Activated T-helper 2 cell treated with anti-CD3 and anti-CD28 coated beads, Interferon-gamma antibody, Interleukin-2, Interleukin-4, amounts not matched to agents 10 μg/mL and 5 μg/mL and 100 μg/mL, durations not matched to agents 14 hours and 24 hours and 36 hours (primary cell): ENCODE results near the gene EPM2AIP1. TPM values are rescaled to one million over a fixed set of nuclear protein-coding genes. Genes with fewer than 3 reads are reported as not detected.
"Not testable (repeated sequence)": the region's sequence is repeated elsewhere in the genome, so short reads cannot be mapped to it uniquely, and the experiment has no call there.

ENCODE experiments used
- DNase-seq: peaks from one replicate; pipeline ENCODE4 v3.0.0; 2021; ENCODE audit warnings: low spot score
- H3K27ac Mint-ChIP-seq: one replicate; pipeline ENCODE4 v1.8.0; 2021; ENCODE audit warnings: mixed read lengths
- H3K27me3 Mint-ChIP-seq: one replicate; pipeline ENCODE4 v1.8.0; 2021; ENCODE audit warnings: low read depth, mixed read lengths
- H3K36me3 Mint-ChIP-seq: one replicate; pipeline ENCODE4 v1.8.0; 2021; ENCODE audit warnings: low read depth, mixed read lengths
- H3K4me1 Mint-ChIP-seq: one replicate; pipeline ENCODE4 v1.8.0; 2021; ENCODE audit warnings: low read depth, mixed read lengths
- H3K4me3 Mint-ChIP-seq: one replicate; pipeline ENCODE4 v1.8.0; 2021; ENCODE audit warnings: low read depth, mild to moderate bottlenecking, moderate library complexity, mixed read lengths
- H3K9me3 Mint-ChIP-seq: one replicate; pipeline ENCODE4 v1.8.0; 2021; ENCODE audit warnings: mixed read lengths
- intact Hi-C: fragments of 100-400 bp; cut with micrococcal nuclease; formaldehyde crosslinking; loops from one replicate; pipeline ENCODE4 v1.15.1; 2023
- total RNA-seq: library from RNA; stranded (reverse); gene quantifications from 2 replicates; pipeline ENCODE4 v1.2.3, GENCODE V29; 2022

The EPM2AIP1 gene
- total RNA-seq, 1 donor from 2014 or later: 20.4 TPM

DNA sequence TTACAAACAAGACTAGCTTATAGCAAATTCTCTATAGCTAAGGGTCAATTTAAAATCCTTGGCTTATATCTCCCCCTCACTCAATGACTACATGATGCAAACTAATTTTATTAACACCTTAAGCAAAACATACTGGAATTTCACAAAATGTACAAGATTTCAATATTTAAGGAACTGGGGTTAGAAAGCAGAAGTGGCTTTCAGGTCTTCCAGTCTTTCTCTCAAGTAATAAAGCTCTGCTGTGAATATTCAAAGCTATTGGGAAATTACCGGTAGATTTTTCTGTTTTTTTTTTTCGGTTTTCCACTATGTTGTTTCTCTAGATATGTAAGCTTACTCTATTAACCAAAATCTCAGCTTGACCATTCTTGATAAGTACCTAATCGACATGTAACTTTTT is 3.9 kb downstream of the EPM2AIP1 start:
- no peaks in the 10 kb centered on the region for H3K9me3 Mint-ChIP-seq
- peaks cover 61% of the 10 kb centered on the region for H3K36me3 Mint-ChIP-seq
- H3K27ac Mint-ChIP-seq: peak overlapping the region; percentile 52
- no peak overlapping the region for H3K4me3 Mint-ChIP-seq
- H3K4me1 Mint-ChIP-seq: peaks cover 47% of the 10 kb centered on the region
- H3K27me3 Mint-ChIP-seq: no peaks in the 10 kb centered on the region
- intact Hi-C loops: no loop called here
- no peak for DNase-seq

DNA sequence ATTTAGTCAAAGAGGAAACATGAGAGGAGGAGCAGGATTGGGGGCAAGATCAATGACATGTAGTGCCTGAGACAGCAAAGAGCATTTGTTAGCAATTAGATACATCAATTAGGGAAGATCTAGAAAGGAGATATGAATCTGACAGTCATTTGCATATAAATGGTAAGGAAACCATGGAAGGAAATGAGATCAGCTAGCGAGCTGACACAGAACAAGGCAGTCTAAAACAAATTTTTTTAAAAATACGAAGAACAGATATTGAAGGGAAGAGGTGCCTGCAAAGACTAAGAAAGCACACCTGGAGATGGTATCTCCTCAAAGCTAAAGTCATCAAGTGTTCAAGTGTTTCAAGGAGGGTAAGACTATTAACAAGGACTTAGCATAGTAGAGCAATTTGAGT is 4.6 kb downstream of the EPM2AIP1 start:
- peaks cover 67% of the 10 kb centered on the region for H3K36me3 Mint-ChIP-seq
- no peaks in the 10 kb centered on the region for H3K9me3 Mint-ChIP-seq
- H3K27me3 Mint-ChIP-seq: no peaks in the 10 kb centered on the region
- peak overlapping the region; percentile 49 for H3K4me3 Mint-ChIP-seq
- intact Hi-C loops: no loop called here
- peak overlapping the region; percentile 4 for H3K27ac Mint-ChIP-seq
- no peak for DNase-seq
- H3K4me1 Mint-ChIP-seq: peaks cover 47% of the 10 kb centered on the region

DNA sequence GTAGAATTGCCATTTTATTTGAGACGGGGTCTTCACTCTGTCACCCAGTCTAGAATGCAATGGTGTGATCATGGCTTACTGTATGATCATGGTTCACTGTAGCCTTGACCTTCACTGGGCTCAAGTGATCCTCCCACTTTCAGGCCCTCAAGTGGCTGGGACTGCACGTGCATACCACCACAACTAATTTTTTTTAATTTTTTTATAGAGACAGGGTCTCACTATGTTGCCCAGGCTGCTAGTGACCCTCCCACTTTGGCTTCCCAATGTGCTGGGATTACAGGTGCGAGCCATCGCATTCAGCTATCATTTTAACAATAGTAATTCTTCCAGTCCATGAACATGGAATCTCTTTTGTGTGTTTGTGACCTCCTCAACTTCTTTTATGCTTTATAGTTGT is 11.9 kb downstream of the EPM2AIP1 start:
- Mint-ChIP-seq H3K4me3 (no peak overlapping the region), H3K4me1 (peaks cover 6% of the 10 kb centered on the region), H3K9me3 (peaks cover 37% of the 10 kb centered on the region), H3K27ac (no peak overlapping the region), H3K36me3 (peaks cover 62% of the 10 kb centered on the region), H3K27me3 (no peaks in the 10 kb centered on the region)
- intact Hi-C loops: no loop called here
- DNase-seq: no peak

DNA sequence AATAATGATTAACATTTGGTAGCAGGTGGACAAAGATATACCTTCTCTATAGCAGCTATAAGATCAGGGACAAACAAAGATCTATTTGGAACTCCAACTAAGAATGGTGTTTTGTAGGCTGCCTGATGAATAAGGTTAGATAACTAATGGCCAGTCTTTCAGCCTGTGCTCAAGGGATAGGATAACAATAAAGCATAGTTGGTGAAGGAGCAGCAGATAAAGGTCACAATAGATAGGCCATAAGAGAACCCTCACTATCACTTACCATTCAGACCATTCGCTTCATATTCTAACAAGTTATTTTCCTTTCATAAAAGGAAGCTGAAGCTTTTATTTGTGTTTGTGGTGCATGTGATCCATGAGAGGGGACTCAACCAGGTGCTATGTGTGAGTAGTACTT is 19.8 kb downstream of the EPM2AIP1 start:
- DNase-seq: no peak
- Mint-ChIP-seq H3K27me3 (no peaks in the 10 kb centered on the region), H3K9me3 (peaks cover 7% of the 10 kb centered on the region), H3K4me1 (peaks cover 24% of the 10 kb centered on the region), H3K27ac (no peak overlapping the region), H3K4me3 (no peak overlapping the region), H3K36me3 (peaks cover 24% of the 10 kb centered on the region)
- intact Hi-C loops: no loop called here

DNA sequence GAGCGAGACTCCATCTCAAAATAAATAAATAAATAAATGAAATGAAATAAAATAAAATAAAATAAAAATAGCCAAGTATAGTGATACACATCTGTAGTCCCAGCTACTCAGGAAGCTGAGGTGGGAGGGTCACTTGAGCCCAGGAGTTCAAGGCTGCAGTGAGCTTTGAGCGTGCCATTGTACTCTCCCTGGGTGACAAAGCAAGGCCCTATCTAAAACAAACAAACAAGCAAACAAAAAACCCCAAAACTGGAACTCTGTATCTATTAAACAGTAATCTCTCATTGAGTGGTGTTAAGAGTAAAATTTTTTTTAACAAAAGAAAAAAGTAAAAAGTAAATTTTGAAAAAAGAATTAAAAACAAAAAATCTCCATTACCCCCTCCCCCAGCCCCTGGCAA is 20.8 kb downstream of the EPM2AIP1 start:
- H3K4me3 Mint-ChIP-seq: no peak overlapping the region
- no peaks in the 10 kb centered on the region for H3K9me3 Mint-ChIP-seq
- peaks cover 24% of the 10 kb centered on the region for H3K36me3 Mint-ChIP-seq
- no peaks in the 10 kb centered on the region for H3K27me3 Mint-ChIP-seq
- no peak for DNase-seq
- peaks cover 24% of the 10 kb centered on the region for H3K4me1 Mint-ChIP-seq
- intact Hi-C loops: no loop called here
- no peak overlapping the region for H3K27ac Mint-ChIP-seq

DNA sequence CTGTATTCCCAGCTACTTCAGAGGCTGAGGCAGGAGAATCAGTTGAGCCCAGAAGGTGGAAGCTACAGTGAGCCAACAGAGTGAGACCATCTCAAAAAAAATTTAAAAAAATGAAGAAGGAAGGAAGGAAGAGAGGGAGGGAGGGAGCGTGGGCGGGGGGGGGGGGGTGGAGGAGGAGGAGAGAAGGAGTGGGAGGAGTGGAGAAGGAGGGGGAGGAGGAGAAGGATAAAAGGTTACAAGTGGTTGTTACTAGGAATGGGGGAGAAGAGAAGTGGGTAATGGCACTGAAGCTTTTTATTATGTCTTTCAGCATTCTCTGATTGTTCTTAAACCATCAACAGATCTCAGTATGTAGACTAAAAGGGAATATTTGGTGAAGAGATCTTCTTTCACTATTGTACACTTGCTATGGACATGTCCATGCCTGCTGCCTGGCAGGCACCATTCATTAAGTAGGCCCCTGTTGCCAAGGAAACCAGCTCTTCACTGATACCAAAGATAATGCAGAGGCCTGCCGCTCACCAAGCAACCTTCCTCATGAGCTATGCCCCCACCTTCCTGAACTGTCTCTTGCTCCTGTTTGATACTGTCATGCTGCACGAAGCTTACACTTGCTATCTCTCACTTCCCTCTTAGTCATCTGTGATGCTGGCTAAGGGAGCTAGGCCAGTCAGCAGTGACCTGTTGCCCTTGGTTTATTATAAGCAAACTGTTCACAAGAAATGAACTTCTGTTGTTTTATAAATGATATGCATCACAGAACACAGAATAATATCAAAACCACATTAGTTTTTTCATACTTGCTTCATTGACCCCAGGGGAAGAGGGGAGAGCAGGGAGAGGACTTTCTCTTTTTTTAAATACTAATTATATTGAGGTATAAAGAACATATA is 23.1 kb downstream of the EPM2AIP1 start:
- intact Hi-C loops: loop anchor here (1.0 kb wide), 1 partner anchor 24 kb away; the partner anchor contains the start of genes EPM2AIP1 and MLH1
- DNase-seq: peak; percentile 62
- Mint-ChIP-seq H3K4me3 (no peak overlapping the region), H3K27ac (peak overlapping the region; percentile 64), H3K36me3 (peaks cover 16% of the 10 kb centered on the region), H3K9me3 (no peaks in the 10 kb centered on the region), H3K4me1 (peaks cover 25% of the 10 kb centered on the region), H3K27me3 (no peaks in the 10 kb centered on the region)

DNA sequence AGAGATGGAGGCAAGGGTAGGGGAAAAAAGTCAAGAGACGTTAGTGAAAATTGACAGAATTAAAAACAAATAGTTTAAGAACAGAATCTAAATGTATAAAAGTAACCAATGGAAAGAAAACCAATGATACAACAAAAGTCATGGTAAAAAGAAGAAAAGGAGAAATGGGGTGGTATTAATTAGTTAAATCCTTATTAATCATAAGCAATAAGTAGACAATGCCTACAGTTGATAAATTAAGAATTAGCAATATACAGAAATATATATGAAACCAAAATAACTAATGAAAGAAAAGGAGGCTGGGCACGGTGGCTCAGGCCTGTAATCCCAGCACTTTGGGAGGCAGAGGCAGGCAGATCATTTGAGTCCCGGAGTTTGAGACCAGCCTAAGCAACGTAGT is 23.8 kb downstream of the EPM2AIP1 start:
- H3K4me1 Mint-ChIP-seq: peaks cover 26% of the 10 kb centered on the region
- intact Hi-C loops: no loop called here
- no peaks in the 10 kb centered on the region for H3K9me3 Mint-ChIP-seq
- no peak for DNase-seq
- peak overlapping the region; percentile 56 for H3K27ac Mint-ChIP-seq
- no peak overlapping the region for H3K4me3 Mint-ChIP-seq
- peaks cover 11% of the 10 kb centered on the region for H3K36me3 Mint-ChIP-seq
- no peaks in the 10 kb centered on the region for H3K27me3 Mint-ChIP-seq

DNA sequence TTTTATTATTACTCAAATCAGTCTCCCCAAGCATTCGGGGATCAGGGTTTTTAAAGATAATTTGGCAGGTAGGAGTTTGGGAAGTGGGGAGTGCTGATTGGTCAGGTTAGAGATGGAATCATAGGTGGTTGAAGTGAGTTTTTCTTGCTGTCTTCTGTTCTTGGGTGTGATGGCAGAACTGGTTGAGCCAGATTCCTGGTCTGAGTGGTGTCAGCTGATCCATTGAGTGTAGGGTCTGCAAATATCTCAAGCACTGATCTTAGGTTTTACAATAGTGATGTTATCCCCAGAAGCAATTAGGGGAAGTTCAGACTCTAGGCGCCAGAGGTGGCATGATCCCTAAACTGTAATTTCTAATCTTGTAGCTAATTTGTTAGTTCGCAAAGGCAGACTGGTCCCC is 27.5 kb downstream of the EPM2AIP1 start:
- DNase-seq: no peak
- no peaks in the 10 kb centered on the region for H3K9me3 Mint-ChIP-seq
- H3K36me3 Mint-ChIP-seq: no peaks in the 10 kb centered on the region
- H3K4me1 Mint-ChIP-seq: peaks cover 14% of the 10 kb centered on the region
- intact Hi-C loops: no loop called here
- no peak overlapping the region for H3K27ac Mint-ChIP-seq
- no peaks in the 10 kb centered on the region for H3K27me3 Mint-ChIP-seq
- no peak overlapping the region for H3K4me3 Mint-ChIP-seq

DNA sequence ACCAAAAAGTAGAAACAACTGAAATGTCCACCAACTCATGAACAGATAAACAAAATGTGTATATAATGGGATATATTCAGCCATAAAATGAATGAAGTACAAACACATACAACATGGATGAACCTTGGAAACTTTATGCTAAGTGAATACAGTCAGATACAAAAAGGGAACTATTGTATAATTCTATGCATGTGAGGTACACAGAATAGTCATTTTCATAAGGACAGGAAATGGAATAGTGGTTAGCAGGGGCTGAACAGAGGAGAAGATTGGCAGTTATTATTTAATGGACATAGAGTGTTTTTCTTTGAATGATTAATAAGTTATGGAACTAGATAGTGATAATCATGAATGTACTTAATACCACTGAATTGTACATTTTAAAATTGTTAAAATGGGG is 28.1 kb downstream of the EPM2AIP1 start:
- no peak for DNase-seq
- H3K27me3 Mint-ChIP-seq: no peaks in the 10 kb centered on the region
- H3K27ac Mint-ChIP-seq: no peak overlapping the region
- peaks cover 10% of the 10 kb centered on the region for H3K4me1 Mint-ChIP-seq
- H3K4me3 Mint-ChIP-seq: no peak overlapping the region
- intact Hi-C loops: no loop called here
- H3K9me3 Mint-ChIP-seq: no peaks in the 10 kb centered on the region
- no peaks in the 10 kb centered on the region for H3K36me3 Mint-ChIP-seq

DNA sequence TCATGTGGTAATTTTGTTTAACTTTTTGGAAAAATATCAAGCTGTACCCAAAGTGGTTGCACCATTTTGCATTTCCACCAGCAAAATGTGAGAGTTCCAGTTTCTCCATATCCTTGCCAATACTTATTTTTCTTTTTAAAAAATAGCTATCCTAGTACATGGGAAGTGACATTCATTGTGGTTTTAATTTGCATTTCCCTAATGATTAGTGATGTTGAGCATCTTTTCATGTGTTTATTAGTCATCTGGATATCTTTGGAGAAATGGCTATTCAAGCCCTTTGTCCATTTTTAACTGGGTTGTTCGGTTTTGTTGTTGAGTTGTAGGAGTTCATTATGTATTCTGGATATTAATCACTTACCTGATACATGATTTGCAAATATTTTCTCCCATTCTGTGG is 28.6 kb downstream of the EPM2AIP1 start:
- H3K9me3 Mint-ChIP-seq: no peaks in the 10 kb centered on the region
- H3K27ac Mint-ChIP-seq: no peak overlapping the region
- DNase-seq: no peak
- H3K36me3 Mint-ChIP-seq: no peaks in the 10 kb centered on the region
- no peaks in the 10 kb centered on the region for H3K27me3 Mint-ChIP-seq
- H3K4me1 Mint-ChIP-seq: peaks cover 7% of the 10 kb centered on the region
- H3K4me3 Mint-ChIP-seq: no peak overlapping the region
- intact Hi-C loops: no loop called here

DNA sequence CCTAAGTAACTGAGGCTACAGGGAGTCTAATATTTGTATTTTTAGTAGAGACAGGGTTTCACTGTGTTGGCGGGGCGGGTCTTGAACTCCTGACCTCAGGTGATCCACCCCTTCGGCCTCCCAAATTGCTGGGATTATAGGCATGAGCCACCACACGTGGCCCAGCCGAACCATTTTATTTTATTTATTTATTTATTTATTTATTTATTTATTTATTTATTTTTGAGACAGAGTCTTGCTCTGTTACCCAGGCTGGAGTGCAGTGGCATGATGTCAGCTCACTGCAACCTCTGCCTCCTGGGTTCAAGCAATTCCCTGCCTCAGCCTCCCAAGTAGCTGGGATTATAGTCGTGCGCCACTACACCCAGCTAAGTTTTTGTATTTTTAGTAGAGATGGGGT is 29.9 kb downstream of the EPM2AIP1 start:
- intact Hi-C loops, H3K4me3 Mint-ChIP-seq, DNase-seq, H3K27ac Mint-ChIP-seq, H3K27me3 Mint-ChIP-seq, H3K36me3 Mint-ChIP-seq, H3K9me3 Mint-ChIP-seq: not testable (repeated sequence)
- H3K4me1 Mint-ChIP-seq: peaks cover 13% of the 10 kb centered on the region

DNA sequence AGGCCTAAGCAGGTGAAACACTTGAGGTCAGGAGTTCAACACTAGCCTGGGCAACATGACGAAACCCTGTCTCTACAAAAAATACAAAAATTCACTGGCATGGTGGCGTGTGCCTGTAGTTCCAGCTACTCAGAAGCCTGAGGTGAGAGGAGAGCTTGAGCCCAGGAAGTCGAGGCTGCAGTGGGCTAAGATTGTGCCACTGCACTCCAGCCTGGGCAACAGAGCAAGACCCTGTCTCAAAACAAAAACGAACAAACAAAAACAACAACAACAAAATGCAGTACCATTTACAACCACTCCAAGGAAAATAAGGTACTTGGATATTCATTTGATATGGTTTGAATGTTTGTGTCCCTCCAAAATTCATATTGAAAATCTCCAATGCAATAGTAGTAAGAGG is 32.4 kb downstream of the EPM2AIP1 start:
- intact Hi-C loops: no loop called here
- H3K27ac Mint-ChIP-seq: no peak overlapping the region
- H3K4me1 Mint-ChIP-seq: peaks cover 15% of the 10 kb centered on the region

DNA sequence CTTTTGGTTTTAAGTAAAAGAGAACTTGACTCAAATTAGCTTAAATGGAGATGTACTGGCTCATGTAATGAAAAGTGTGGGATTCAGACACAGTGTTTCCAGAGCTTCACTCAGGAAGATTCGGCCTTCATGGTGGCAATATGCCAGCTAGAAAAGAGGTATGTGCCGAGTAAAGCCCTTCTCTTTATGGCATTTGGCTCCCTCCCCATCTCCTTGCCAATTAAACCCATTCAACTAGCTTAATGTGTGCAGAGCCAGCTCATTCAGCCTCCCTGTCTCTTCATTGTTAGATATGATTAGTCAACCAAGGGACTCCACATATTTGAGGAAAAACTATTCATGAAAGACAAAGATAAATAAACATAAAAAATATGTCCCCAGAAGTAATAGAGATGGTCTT is 33.1 kb downstream of the EPM2AIP1 start:
- Mint-ChIP-seq H3K36me3 (no peaks in the 10 kb centered on the region), H3K4me1 (peaks cover 15% of the 10 kb centered on the region), H3K4me3 (no peak overlapping the region), H3K27me3 (no peaks in the 10 kb centered on the region), H3K9me3 (no peaks in the 10 kb centered on the region), H3K27ac (no peak overlapping the region)
- intact Hi-C loops: loop anchor here (2.0 to 5.0 kb wide), 3 partner anchors 83 to 118 kb away; no protein-coding TSS in a partner anchor
- no peak for DNase-seq

More for the DNA sequence above, 32.4 kb downstream of the EPM2AIP1 start:
- DNase-seq: no peak
- H3K4me3 Mint-ChIP-seq: no peak overlapping the region
- H3K9me3 Mint-ChIP-seq: no peaks in the 10 kb centered on the region
- H3K36me3 Mint-ChIP-seq: no peaks in the 10 kb centered on the region
- no peaks in the 10 kb centered on the region for H3K27me3 Mint-ChIP-seq
